Astrocyte (in vitro differentiated cells and primary cell): Measurements from ENCODE around the gene TGM1.

ENCODE experiments used
- EZH2 ChIP-seq: IDR thresholded peaks from 2 replicates; pipeline ENCODE4 v1.6.1; 2012; ENCODE audit warnings: mild to moderate bottlenecking, low read length, inconsistent platforms; ENCODE audit not compliant: insufficient read depth
- TF ChIP-seq, protein P1 (sequence below): IDR thresholded peaks from 2 replicates; pipeline ENCODE4 v1.5.1; 2011; ENCODE audit warnings: low read depth, mild to moderate bottlenecking, inconsistent platforms, low read length, moderate library complexity; ENCODE audit not compliant: insufficient read depth

GRCh38 chr14:24283796-24284460 lies 21.0 kb upstream of the TGM1 start:
- TF ChIP-seq, protein P1, sequence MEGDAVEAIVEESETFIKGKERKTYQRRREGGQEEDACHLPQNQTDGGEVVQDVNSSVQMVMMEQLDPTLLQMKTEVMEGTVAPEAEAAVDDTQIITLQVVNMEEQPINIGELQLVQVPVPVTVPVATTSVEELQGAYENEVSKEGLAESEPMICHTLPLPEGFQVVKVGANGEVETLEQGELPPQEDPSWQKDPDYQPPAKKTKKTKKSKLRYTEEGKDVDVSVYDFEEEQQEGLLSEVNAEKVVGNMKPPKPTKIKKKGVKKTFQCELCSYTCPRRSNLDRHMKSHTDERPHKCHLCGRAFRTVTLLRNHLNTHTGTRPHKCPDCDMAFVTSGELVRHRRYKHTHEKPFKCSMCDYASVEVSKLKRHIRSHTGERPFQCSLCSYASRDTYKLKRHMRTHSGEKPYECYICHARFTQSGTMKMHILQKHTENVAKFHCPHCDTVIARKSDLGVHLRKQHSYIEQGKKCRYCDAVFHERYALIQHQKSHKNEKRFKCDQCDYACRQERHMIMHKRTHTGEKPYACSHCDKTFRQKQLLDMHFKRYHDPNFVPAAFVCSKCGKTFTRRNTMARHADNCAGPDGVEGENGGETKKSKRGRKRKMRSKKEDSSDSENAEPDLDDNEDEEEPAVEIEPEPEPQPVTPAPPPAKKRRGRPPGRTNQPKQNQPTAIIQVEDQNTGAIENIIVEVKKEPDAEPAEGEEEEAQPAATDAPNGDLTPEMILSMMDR: no peak
- TF ChIP-seq EZH2: no peak
